CD4-positive, alpha-beta T cell treated with Interleukin-6 at 100 ng/mL for 8 hours (primary cell): ENCODE data around the gene GBE1.

ENCODE experiments used
- DNase-seq: peaks from one replicate; pipeline ENCODE4 v3.0.0-alpha.2; 2020; ENCODE audit warnings: mixed read lengths, low spot score

Gene GBE1

DNA sequence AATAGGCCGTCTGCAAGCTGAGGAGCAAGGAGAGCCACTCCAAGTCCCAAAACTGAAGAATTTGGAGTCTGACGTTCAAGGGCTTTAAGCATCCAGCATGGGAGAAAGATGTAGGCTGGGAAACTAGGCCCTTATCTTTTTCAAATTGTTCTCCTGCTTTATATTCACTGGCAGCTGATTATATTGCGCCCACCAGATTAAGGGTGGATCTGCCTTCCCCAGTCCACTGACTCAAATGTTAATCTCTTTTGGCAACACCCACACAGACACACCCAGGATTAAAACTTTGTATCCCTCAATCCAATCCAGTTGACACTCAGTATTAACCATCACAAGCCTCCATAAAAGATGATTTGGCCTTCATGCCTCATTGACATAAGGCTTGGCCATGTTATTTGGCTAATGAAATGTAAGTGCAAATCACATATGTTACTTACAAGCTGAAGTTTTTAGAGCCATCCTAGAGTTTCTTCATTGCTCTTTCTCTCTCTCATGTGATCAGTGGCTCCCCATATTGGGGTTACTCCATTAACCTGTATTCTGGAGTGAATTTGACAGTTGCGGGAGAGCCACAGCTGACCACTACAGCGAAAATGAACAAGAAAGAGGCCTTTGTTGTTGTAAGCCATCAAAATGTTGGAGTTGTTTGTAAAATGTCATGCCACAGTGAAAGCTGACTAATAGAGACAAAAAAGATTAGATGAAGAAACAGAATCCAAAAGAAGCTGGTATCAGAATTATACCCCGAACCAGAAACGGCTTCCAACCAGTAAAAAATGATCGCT is 61.7 kb downstream of the GBE1 start:
- no peak for DNase-seq

DNA sequence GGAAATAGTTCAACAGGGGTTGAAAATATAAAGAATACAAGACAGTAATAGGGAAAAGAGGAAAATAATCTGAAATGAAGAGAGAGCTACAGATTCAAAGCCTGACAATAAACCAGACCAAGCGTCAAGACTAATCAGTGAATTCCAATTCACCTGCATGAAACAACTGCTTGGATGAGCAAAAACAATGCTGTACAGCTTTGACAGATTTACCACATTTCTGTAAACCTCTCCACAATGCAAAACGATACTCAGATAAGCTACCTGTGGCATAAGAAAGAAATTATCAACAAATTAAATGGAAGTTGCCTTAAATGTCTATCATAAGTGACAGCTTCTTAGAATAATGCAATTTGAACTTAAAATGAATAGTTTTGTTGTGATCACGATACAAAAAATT is 65.4 kb downstream of the GBE1 start:
- DNase-seq = no peak

DNA sequence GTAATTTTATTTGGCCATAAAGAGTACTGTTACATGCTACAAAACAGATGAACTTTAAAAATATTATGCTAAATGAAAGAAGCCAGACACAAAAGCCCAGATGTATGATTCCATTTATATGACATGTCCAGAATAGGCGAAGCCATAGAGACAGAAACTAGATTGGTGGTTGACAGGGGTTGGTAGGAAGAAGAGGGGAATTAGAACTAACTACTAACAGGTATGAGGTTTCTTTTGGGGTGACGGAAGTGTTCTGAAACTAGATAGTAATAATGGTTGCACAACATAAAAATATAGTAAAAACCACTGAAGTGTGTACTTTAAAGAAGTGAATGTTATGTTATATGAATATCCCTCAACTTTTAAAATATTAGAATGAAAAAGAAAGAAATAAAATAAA is 66.1 kb downstream of the GBE1 start:
- no peak for DNase-seq

DNA sequence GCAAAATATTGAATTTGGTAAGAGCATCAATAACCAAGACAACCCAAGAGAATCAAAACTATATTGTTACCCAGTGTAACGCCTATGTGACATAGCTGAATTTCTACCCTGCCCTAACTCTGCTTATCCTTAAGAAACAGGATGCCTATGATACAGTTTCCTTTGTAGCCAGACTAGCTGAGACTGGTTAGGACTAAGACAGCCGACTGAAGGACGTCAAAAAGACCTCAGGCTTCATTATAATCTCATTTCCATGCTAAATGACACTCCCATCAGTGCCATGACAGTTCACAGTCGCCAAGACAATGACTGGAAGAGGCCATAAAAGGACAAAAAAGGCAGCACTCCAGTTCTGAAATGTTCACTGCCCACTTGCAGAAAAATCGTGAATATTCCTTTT is 66.8 kb downstream of the GBE1 start:
- DNase-seq = no peak

DNA sequence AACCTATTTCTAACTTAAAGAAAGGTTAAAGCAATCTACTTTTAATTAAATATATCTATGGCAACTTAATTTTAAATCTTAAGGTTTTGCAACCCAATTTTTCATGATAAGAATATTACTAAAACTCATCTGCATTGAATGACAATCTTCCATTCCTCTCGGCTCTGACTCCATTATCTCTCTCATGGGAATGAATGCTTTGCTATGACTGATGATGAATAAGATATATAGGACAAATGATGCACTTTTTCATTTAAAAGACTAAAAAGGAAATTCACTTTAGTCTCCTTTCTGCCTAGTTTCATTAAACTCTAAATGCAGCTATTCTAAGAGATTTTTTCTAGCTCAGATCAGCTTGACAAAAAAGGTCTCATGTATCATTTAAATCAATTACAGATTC is 68.7 kb downstream of the GBE1 start:
- DNase-seq = no peak

DNA sequence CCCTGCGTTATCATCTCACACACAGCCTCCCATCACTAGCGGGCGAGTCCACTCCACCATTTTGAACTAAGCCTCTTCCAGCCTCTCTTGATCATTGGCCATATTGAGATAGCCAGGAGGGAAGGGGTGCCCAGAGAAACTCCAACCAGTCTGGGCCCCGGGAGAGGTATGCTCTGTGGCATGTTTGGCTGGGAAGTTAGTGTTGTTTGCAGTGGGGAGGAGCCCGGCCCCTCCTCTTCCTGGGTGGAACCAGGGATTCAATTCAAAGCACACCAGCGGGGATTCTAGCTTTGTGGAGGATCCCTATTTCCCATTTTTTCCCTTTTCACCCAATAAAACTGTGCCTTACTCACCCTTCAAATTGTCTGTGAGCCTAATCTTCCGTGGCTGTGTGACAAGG is 71.8 kb downstream of the GBE1 start:
- DNase-seq = no peak

DNA sequence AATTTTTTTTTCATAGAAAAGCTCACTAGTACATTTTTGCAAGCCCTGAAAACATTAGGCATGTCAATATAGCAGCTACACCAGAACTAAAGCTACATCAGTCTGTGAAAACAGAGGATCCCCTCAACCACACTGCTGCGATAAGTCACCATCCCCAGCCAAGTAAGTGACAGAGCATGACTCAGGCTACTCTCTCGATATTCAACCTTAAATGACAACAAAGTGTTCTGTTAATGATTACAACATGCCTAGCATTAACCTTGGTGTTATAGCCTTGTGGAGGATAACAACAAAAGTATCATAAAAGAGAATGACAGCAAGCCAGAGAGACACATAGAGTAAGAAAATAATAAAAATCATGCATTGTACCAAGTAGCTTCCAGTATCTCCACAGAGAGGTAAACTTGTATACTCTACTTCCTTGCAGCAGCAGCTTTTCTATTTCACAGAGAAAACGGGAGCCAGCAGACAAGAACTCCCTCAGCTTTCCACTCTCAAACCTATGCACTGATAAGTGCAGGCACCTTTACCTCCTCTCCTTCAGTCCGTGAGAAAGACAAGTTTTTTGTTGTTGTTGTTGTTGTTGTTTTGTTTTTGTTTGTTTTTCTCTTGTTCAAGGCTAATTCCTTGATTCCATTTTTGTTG is 76.6 kb downstream of the GBE1 start:
- no peak for DNase-seq

DNA sequence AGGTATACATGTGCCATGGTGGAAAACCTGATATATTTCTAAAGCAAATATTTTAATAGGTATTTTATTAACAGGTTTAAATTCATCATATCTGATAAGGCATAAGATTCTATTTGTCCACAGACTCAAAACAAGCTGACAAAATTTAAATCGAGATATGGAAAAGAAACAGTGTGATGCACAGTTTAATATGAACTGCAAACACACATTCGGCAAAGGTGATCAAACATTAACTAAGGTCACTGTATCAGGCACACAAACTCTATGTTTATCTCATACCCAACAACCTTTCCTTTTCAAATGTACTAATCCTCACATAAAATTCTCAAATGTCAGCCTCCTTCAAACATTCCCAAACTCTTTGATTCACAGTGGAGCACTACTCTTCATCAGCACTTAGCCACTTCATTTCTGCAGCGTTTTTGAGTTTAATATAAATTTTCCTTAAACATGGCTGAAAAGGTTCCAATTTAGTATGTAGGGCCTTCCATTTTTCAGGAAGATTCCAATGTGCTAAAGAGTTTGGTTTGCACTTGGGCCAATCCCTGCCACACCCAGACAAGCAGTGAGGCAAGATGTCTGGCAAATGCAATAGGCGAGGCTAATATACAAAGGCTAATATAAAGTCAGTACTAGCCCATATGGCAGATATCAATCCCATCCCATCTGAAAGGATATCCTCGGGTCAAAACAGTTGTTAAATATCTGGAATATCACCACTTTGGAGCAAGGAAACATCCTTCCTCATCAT is 84.6 kb downstream of the GBE1 start:
- no peak for DNase-seq

DNA sequence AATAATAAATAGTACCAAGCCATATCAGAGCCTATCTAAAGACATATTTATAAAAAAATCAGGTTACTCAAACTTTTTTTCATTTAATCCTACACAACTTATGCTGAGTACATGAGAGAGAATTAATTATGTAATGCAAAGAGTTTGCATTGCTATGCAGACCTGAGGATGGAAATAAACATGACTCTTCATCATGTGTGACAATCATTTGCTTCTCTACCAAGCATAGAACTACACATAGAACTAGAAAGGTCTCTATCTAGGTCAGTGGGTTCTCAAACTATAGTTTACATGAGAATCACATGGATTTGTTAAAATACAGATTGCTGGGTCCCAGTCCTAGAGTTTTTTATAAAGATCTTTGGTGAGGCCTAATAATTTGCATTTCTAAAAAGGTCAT is 86.8 kb downstream of the GBE1 start:
- DNase-seq = no peak

DNA sequence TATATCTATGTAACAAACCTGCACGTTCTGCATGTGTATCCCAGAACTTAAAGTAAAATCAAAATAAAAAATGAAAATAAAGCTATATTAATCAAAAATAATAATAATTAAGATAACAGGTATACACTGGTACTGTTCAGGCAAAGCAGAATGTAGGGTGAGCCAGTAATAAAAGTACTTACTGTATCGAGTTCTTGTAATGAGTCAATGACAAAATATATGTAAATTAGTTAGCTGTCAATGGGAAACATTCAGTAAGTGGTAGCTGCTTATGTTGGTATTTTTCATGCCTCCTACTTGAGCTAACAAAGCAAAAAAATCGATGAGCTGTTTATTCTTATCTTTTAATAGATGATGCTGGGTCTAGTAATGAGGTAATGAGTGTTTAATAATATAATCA is 93.2 kb downstream of the GBE1 start:
- no peak for DNase-seq

DNA sequence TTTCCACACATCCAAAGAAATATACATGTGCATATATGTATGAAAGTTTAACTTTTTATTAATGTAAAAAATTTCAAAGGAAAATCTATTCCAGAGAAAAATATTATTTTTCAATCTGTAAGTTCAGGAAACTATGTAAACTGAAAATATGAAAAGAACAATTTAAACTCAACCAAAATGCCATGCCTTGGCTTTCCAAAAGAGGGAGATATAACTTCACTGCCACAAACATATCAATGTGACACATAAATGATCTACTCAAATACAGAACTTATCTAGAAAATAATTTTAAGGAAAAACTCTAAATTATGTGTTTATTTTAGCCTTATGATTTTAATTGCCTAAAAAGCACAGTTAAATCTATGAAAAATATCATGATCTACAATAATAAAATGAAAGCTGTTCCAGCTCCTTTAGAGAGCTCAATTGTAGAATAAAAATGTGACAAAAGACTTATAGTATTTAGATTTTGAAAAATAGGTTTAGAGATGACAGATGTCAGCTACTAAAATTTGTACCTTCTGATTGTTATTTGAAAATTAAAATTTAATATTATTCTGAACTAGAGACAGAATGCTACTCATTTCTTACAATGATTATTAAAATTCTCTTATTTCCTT is 94.8 kb downstream of the GBE1 start:
- no peak for DNase-seq

DNA sequence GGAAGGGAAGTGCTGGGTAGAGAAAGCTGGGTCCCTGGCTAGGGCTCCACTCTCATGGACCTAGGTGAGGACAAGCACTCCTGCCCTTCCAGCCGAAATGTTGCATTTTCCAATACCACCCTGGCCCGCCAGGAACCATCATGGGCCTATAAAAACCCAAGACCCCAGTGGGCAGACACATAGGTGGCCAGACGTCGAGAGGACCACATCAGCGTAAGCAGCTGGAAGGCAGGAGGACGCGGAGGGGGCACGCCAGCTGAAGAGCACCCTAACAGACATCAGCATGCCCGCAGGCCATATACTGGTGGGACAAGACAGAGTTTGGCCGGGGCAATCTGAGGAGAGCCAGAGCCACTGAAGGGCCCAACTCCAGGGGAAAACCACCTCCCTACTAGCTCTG is 98.3 kb downstream of the GBE1 start:
- no peak for DNase-seq

DNA sequence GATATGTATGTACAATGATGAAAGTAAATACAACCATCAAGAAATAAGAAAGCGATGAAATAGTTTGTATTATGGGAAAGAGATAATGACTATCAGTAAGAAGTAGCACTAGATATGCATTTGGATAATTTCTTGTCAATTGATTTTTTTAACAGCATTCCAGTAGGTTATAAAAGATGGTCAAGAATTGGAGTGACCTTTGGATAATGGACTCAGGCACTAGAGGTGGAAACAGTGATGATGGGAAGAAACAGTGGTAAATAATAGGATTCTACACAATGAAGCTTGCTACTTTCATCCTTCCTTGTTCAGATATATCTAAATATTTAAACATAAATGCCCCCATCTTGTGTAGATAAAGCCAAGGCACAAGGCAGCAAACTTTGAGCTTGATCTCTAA is 101.4 kb downstream of the GBE1 start:
- no peak for DNase-seq

DNA sequence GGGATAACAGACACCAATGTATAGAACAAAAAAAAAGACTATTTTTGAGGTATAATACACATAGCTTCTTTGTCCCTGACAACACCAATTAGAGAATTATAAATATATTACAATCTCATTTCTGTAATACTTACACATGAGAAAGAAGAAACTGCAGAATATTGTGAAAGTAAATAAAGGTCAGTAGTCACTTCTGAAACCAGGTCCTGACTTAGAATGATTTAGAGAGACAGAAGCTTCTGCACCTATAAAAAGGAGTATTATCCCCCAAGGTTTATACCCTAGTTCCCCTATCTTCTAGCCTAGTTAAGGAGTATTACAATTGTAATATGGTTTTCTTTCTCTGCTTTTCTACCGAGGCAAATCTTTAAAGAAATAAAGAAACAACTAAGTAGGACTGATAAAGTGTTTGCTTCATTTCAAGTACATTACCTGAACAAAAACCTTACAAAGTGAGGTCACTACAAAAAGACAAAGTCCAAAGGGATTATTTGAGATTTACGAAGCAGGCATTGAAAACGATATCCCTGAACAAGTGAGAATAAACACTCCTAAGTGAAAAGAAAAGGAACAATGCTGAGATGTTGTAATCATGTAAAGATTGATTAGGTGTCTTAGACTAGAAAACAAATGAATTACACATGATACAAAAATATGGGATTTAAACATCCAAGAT is 103.0 kb downstream of the GBE1 start:
- no peak for DNase-seq

DNA sequence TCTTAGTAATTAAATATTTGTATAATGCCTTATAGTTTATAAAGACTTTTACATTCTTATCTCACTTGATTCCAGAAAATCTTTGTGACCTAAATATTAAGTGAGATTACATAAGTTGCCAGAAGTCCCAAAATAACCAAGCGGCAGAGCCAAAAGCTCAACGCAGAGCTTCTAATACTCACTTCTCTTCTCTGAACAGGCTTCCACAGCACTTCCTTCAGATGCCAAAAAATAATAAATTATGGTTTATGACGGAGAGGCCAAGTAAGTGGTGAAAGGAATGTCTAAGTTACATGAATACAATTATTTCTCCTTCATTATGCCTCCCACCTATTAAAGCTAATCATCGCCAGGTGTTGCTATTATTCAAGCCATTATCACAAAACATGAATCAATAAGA is 110.3 kb downstream of the GBE1 start:
- DNase-seq = no peak

DNA sequence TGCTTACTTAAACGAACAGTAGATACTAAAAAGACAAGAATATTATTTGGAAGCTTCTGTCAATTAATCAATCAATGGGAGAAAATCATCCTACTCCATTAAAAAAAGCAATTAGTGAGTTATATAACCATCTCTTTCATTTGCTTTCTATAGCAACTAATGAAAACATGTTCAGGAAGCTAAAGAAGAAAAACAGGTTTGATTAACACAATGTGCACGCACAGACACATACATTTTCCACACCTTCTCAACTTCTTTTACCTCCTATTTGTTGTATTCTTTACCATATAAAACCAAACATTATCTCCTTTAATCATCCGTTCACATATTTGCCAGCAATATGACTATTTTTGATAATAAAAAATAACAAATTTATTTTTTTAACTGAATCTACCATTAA is 111.3 kb downstream of the GBE1 start:
- no peak for DNase-seq

DNA sequence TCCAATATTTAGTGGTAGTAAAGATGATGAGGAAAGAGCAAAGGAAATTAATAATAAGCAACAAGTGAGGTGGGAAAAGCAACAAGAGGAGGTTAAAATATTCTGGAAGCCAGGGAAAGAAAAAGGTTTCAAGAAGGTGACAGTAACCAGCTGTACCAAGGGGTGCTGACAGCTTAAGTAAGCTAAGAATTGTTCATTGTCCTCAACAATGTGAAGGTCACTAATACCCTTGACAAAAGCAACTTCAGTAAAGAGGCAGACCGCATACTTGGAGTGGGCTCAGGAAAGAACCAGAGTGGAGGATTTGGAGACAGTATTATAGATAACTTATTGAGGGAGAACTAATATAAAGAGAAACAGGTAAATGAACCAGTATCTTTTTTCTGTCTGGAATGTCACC is 116.2 kb downstream of the GBE1 start:
- no peak for DNase-seq

DNA sequence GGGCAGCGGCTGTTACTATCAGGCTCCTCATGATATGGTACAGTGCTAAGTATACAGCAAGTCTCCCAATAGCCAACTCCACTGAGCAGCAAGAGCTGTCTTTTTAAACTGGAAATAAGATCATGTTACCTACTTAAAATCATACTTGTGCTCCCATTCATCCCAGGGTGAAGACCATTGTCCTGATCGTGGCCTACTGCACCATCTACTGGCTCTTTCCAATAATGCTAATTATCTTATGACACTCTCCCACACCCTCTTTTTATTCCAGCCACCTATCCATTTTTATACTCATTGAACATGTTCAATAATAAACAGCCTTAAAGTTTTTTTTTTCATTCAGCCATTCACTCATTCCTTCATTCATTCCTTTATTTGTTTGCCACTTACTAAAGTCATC is 117.7 kb downstream of the GBE1 start:
- DNase-seq = no peak

DNA sequence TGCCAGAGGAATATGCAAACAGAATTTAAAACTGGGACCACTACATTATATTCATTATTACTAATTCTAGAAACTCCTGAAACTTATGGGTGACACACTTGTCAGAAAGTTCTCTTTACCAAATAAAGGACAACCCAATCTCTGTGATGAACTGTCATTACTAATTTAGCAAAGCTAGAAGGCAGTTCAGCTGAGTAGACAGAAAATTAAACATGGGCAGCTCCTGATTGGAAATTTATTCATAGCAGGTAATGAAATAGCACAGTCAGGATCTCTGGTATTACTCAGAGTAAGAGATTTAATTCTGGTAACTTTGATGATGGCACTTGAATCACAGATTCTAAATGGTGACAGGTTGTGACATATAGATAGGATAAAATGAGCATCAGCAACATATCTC is 123.0 kb downstream of the GBE1 start:
- DNase-seq = no peak

DNA sequence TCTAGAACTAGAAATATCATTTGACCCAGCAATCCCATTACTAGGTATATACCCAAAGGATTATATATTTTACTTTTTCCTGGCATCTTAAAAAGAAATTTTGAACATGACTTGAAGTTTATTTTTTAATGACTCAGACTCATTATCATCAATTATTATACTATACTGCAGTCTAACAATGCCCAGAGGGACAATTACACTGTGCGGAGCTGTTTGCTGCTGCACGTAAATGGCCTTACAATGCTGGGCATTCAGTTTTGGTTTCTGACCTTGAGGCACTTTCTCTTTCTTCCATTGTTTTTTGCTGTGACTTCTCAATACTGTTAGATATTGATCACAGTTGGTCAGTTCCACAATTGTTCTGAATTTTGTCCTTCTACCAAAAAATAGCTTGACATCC is 128.8 kb downstream of the GBE1 start:
- DNase-seq = no peak

DNA sequence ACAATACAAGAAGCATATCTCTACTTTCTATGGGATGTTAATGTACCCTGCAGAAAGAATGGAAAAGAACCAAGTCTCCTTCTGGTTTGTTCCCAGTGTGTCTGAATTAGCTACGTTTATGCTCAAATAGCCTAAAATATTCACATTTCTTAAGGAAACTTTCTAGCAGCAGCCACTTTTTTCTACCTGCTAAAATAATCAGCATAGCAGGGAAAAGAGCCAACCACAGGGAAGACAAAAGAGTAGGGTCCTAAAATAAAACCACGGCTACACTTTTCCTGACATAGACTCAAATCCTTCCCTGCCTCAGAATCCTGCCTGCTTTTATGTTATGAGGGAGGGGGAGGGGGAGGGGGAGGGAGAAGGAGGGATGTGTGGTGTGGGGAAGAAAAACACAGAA is 136.7 kb downstream of the GBE1 start:
- no peak for DNase-seq

DNA sequence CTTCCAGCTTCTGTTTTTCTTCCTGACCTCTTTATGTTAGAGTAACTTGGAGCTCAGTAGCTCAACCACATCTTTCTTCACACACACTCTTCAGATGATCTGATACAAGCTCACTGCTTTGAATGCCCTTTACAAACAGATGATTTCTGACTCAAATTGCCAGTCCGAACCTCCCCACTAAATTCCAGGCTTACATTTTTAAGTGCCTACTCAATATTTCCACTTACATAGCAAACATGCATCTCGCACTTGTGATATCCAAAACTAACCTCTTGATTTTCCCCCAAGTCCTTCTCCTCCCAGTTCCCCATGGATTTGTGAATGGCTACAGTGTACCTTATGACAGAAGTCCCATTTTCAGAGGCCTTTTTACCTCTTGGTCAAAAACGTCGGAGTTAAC is 139.1 kb downstream of the GBE1 start:
- no peak for DNase-seq
